Measurements from ENCODE around the gene RICTOR.

- TF ChIP-seq CTCF (IDR thresholded peaks at IDR 0.05): peak; percentile 74 to 86 (median 78)
- TF ChIP-seq EP300 (IDR thresholded peaks at IDR 0.05): no peak
- TF ChIP-seq POLR2AphosphoS5 (IDR thresholded peaks at IDR 0.05): no peak
Observed at GRCh38 chr5:39080597-39081204, 6.5 kb upstream of the RICTOR start.
